ENCODE results near the gene GRIK1. TPM values are rescaled to one million over a fixed set of nuclear protein-coding genes. Genes with fewer than 3 reads are reported as not detected.

GRIK1 gene
- total RNA-seq, 2 donors from 2014 or later, result not detected

DNA sequence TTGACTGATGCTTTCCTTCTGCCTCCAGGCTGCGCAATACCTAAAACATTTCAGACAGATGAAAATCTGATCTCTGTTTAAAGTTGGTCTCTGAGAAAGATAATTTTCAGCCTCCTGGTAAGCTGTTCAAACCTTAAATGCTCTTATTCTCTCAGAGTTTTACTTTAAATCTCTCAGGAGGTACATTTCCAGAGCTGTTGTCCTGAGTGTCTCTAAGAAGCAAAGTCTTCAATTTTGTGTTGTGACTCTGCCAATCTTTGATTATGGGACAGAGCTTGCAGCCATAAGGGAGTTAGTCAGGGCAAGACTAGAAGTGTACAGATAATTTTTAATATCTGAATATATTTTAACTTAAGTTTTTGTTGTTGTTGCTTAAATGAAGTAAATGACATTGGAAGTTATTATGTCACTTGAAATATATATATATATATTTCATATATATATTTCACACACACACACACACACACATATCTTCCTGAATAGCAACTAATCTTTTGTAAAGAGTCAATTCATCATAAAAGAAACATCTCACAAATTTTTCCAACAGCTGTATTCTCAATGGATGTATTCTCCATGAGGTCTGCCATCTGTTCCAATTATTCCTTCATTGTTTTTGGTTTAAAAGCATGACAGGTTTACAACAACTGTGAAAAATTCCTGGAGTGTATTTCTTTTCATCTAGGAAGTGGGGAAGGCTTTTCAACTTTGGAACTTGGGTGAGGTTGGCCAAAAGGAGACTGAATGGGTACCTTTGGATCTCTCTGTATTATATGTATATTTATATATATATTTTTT lies 381.7 kb downstream of the GRIK1 start:
- no peak for ATAC-seq
- H3K27me3 Mint-ChIP-seq, result no peaks in the 10 kb centered on the region
- no peak overlapping the region for H3K4me3 Mint-ChIP-seq
- no peaks in the 10 kb centered on the region for H3K9me3 Mint-ChIP-seq
- DNase-seq (ENCODE audit: low spot score), result no peak
- no peak overlapping the region for H3K27ac Mint-ChIP-seq
- H3K36me3 Mint-ChIP-seq, result peaks cover 5% of the 10 kb centered on the region
- no peaks in the 10 kb centered on the region for H3K4me1 Mint-ChIP-seq (ENCODE audit: low read depth in 2 of 2)

GRCh38 chr21:29557200-29557599 lies 382.6 kb downstream of the GRIK1 start:
- H3K9me3 Mint-ChIP-seq, result no peaks in the 10 kb centered on the region
- H3K27ac Mint-ChIP-seq, result no peak overlapping the region
- H3K36me3 Mint-ChIP-seq, result peaks cover 5% of the 10 kb centered on the region
- no peak overlapping the region for H3K4me3 Mint-ChIP-seq
- H3K4me1 Mint-ChIP-seq (ENCODE audit: low read depth in 2 of 2), result no peaks in the 10 kb centered on the region
- no peak for DNase-seq (ENCODE audit: low spot score)
- no peak for ATAC-seq
- H3K27me3 Mint-ChIP-seq, result no peaks in the 10 kb centered on the region

GRCh38 chr21:29555601-29556000 lies 384.2 kb downstream of the GRIK1 start:
- no peaks in the 10 kb centered on the region for H3K9me3 Mint-ChIP-seq
- no peaks in the 10 kb centered on the region for H3K36me3 Mint-ChIP-seq
- H3K27ac Mint-ChIP-seq, result no peak overlapping the region
- ATAC-seq, result no peak
- H3K27me3 Mint-ChIP-seq, result no peaks in the 10 kb centered on the region
- no peak overlapping the region for H3K4me3 Mint-ChIP-seq
- H3K4me1 Mint-ChIP-seq (ENCODE audit: low read depth in 2 of 2), result no peaks in the 10 kb centered on the region
- DNase-seq (ENCODE audit: low spot score), result no peak

DNA sequence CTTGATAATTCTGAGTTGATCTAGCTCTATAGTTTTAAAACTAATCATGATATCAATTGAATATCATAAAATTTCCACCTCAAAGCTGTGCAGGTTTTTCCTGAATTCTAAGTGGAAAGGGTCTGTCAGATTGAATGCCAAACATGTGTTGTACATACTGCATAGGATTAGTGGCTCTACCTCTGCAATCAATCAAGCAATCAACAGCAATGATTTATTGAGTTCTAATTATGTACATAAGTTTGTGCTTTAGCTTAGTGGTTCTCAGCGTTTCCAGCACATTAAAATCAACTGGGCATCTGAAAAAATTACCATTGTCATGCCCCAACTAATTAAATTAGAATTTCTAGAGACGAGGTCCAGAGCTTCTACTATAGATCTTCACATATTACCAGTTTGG lies 389.6 kb downstream of the GRIK1 start:
- Mint-ChIP-seq H3K36me3 (no peaks in the 10 kb centered on the region), H3K4me1 (ENCODE audit: low read depth in 2 of 2) (no peaks in the 10 kb centered on the region), H3K4me3 (no peak overlapping the region), H3K9me3 (no peaks in the 10 kb centered on the region), H3K27ac (no peak overlapping the region), H3K27me3 (no peaks in the 10 kb centered on the region)
- ATAC-seq (no peak), DNase-seq (ENCODE audit: low spot score) (no peak)

- Mint-ChIP-seq H3K27me3 (no peaks in the 10 kb centered on the region), H3K36me3 (no peaks in the 10 kb centered on the region), H3K4me1 (ENCODE audit: low read depth in 2 of 2) (no peaks in the 10 kb centered on the region), H3K9me3 (no peaks in the 10 kb centered on the region), H3K27ac (no peak overlapping the region), H3K4me3 (no peak overlapping the region)
- no peak for ATAC-seq
- DNase-seq (ENCODE audit: low spot score), result no peak
Observed at GRCh38 chr21:29549614-29550013, 390.2 kb downstream of the GRIK1 start.

GRCh38 chr21:29547998-29548397 lies 391.8 kb downstream of the GRIK1 start:
- Mint-ChIP-seq H3K27ac (no peak overlapping the region), H3K36me3 (no peaks in the 10 kb centered on the region), H3K9me3 (peaks cover 3% of the 10 kb centered on the region), H3K4me3 (no peak overlapping the region), H3K27me3 (no peaks in the 10 kb centered on the region), H3K4me1 (ENCODE audit: low read depth in 2 of 2) (no peaks in the 10 kb centered on the region)
- ATAC-seq (no peak), DNase-seq (ENCODE audit: low spot score) (no peak)

DNA sequence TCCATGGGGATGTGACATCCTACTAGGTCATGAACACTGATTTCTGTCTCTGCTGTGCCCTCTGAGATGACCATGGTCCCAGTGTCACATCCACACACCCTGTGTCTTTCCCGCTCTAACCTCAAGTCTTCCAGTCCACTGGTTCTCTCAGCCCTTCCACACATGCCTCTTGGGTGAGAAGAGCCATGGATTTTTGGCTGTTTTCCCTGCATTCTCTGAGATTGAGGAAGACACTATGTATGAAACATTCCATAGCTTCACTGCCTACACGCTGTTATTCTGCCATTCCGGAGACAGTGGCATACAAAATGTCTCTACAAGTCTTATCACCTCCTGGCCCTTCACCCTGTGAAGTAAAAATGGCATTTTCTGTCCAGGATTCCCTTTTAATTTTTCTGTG lies 393.7 kb downstream of the GRIK1 start:
- DNase-seq (ENCODE audit: low spot score) (no peak), ATAC-seq (no peak)
- Mint-ChIP-seq H3K27me3 (no peaks in the 10 kb centered on the region), H3K4me1 (ENCODE audit: low read depth in 2 of 2) (no peaks in the 10 kb centered on the region), H3K9me3 (peaks cover 3% of the 10 kb centered on the region), H3K36me3 (no peaks in the 10 kb centered on the region), H3K4me3 (no peak overlapping the region), H3K27ac (no peak overlapping the region)

- DNase-seq (ENCODE audit: low spot score), result no peak
- Mint-ChIP-seq H3K9me3 (peaks cover 8% of the 10 kb centered on the region), H3K27me3 (no peaks in the 10 kb centered on the region), H3K27ac (no peak overlapping the region), H3K4me1 (ENCODE audit: low read depth in 2 of 2) (no peaks in the 10 kb centered on the region), H3K4me3 (no peak overlapping the region), H3K36me3 (peaks cover 12% of the 10 kb centered on the region)
- ATAC-seq, result no peak
Observed at GRCh38 chr21:29540289-29540688, 399.5 kb downstream of the GRIK1 start.

DNA sequence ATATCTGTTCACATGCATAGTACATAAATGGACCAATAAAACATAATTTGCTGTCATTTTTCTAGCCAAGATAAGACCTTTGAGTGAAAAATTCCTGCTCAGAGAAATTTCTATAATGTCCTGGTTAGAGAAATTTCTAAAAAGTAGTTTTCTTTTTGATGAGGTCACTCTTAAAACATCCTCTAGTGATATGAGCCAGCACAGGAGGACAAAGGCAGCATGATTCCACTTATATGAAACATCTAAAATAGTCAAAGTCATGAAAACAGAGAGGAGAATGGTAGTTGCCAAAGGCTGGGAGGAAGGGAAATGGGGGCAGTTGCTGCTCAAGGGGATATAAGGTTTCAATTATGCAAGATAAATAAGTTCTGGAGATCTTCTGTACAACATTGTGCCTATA lies 401.7 kb downstream of the GRIK1 start:
- H3K27me3 Mint-ChIP-seq, result no peaks in the 10 kb centered on the region
- peaks cover 12% of the 10 kb centered on the region for H3K36me3 Mint-ChIP-seq
- DNase-seq (ENCODE audit: low spot score) (no peak), ATAC-seq (no peak)
- no peaks in the 10 kb centered on the region for H3K4me1 Mint-ChIP-seq (ENCODE audit: low read depth in 2 of 2)
- H3K4me3 Mint-ChIP-seq, result no peak overlapping the region
- peaks cover 6% of the 10 kb centered on the region for H3K9me3 Mint-ChIP-seq
- H3K27ac Mint-ChIP-seq, result no peak overlapping the region

DNA sequence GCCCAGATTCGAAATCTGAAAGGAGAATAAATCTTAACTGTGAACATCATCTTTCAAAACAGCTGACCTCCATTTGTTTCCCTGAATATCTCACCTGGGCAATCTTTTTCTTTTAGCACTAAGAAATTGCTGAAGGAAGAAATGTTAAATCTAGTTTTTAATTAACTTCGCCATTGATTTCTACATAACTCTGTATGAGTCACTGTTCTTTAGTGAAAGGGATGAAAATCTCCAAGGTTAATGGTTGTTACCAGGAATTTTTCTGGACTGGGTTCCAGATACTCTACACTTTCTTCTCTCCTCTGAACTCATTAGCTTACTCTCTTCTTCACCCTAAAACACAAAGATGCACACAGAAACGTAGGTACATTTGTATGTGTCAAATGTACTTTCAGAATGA lies 405.3 kb downstream of the GRIK1 start:
- H3K4me1 Mint-ChIP-seq (ENCODE audit: low read depth in 2 of 2), result no peaks in the 10 kb centered on the region
- H3K36me3 Mint-ChIP-seq, result peaks cover 12% of the 10 kb centered on the region
- no peaks in the 10 kb centered on the region for H3K27me3 Mint-ChIP-seq
- no peak overlapping the region for H3K27ac Mint-ChIP-seq
- H3K9me3 Mint-ChIP-seq, result peaks cover 6% of the 10 kb centered on the region
- ATAC-seq (no peak), DNase-seq (ENCODE audit: low spot score) (no peak)
- no peak overlapping the region for H3K4me3 Mint-ChIP-seq

DNA sequence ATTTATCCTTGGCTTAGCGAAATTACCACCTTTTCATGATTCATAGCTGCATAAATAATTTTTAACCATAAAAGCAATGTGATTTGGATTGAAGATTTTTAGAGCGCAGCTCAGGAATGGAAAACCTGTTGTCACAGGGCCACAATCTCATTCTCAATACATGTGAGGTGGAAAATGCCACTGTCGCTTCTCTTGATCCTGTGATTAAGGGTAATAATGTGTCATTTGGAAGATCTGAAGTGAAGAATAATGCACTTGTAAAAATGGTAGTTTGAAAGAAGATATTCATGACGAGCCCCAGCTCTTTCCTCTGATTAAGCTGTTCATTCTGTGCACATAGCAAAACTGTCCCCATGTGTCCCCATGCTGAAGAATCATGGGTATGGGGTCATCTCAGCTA lies 410.7 kb downstream of the GRIK1 start:
- H3K4me3 Mint-ChIP-seq, result no peak overlapping the region
- no peaks in the 10 kb centered on the region for H3K4me1 Mint-ChIP-seq (ENCODE audit: low read depth in 2 of 2)
- H3K36me3 Mint-ChIP-seq, result peaks cover 17% of the 10 kb centered on the region
- DNase-seq (ENCODE audit: low spot score) (no peak), ATAC-seq (no peak)
- H3K27me3 Mint-ChIP-seq, result no peaks in the 10 kb centered on the region
- no peak overlapping the region for H3K27ac Mint-ChIP-seq
- H3K9me3 Mint-ChIP-seq, result peaks cover 13% of the 10 kb centered on the region

DNA sequence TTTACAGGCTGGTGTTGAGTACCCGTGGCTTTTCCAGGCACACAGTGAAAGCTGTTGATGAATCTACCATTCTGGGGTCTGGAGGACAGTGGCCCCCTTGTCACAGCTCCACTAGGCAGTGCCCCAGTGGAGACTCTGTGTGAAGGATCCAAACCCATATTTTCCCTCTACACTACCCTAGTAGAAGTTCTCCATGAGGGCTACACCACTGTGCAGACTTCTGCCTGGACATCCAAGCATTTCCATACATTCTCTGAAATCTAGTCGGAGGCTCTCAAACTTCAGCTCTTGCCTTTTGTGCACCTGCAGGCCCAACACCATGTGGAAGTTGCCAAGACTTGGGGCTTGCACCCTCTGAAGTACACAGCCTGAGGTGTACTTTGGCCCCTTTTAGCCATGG lies 413.3 kb downstream of the GRIK1 start:
- H3K27me3 Mint-ChIP-seq, result no peaks in the 10 kb centered on the region
- H3K4me3 Mint-ChIP-seq, result no peak overlapping the region
- H3K4me1 Mint-ChIP-seq (ENCODE audit: low read depth in 2 of 2), result no peaks in the 10 kb centered on the region
- ATAC-seq, result no peak
- peaks cover 13% of the 10 kb centered on the region for H3K9me3 Mint-ChIP-seq
- no peak for DNase-seq (ENCODE audit: low spot score)
- H3K27ac Mint-ChIP-seq, result no peak overlapping the region
- H3K36me3 Mint-ChIP-seq, result peaks cover 17% of the 10 kb centered on the region

GRCh38 chr21:29524055-29524454 lies 415.7 kb downstream of the GRIK1 start:
- no peak for ATAC-seq
- Mint-ChIP-seq H3K36me3 (peaks cover 17% of the 10 kb centered on the region), H3K27me3 (no peaks in the 10 kb centered on the region), H3K4me1 (ENCODE audit: low read depth in 2 of 2) (no peaks in the 10 kb centered on the region), H3K4me3 (no peak overlapping the region), H3K9me3 (peaks cover 13% of the 10 kb centered on the region), H3K27ac (no peak overlapping the region)
- no peak for DNase-seq (ENCODE audit: low spot score)

- ATAC-seq (no peak), DNase-seq (ENCODE audit: low spot score) (no peak)
- Mint-ChIP-seq H3K4me1 (ENCODE audit: low read depth in 2 of 2) (no peaks in the 10 kb centered on the region), H3K9me3 (peaks cover 13% of the 10 kb centered on the region), H3K27ac (no peak overlapping the region), H3K36me3 (peaks cover 17% of the 10 kb centered on the region), H3K27me3 (no peaks in the 10 kb centered on the region), H3K4me3 (no peak overlapping the region)
Observed at GRCh38 chr21:29523646-29524045, 416.1 kb downstream of the GRIK1 start.

DNA sequence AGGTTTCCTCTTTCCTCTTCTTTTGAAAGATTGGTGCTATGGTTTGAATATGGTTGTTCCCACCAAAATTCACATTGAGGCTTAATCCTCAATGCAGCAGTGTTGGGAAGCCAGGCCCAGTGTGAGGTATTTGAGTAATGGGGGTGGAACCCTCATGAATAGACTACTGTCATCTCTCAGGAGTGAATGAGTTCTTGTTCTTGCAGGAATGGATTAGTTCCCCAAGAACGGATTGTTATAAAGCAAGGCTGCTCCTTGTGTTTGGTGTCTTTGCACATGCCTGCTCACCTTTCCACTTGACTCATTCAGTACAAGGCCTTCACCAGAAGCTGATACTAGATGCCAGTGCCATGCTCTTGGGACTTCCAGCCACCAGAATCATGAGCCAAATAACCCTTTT lies 417.9 kb downstream of the GRIK1 start:
- Mint-ChIP-seq H3K27me3 (no peaks in the 10 kb centered on the region), H3K36me3 (peaks cover 9% of the 10 kb centered on the region), H3K4me1 (ENCODE audit: low read depth in 2 of 2) (no peaks in the 10 kb centered on the region), H3K27ac (no peak overlapping the region), H3K4me3 (no peak overlapping the region), H3K9me3 (peaks cover 8% of the 10 kb centered on the region)
- ATAC-seq (no peak), DNase-seq (ENCODE audit: low spot score) (no peak)
